Kidney (tissue), 14 donors: ENCODE results near the gene PRPF40A. TPM values are rescaled to one million over a fixed set of nuclear protein-coding genes. Genes with fewer than 3 reads are reported as not detected.
"Not testable (repeated sequence)": the region's sequence is repeated elsewhere in the genome, so short reads cannot be mapped to it uniquely, and the experiment has no call there.

Experiments used
- DNase-seq, 5 donors: peaks; one replicate each; pipeline ENCODE4 v3.0.0-alpha.2; 2013 to 2020
- FAIRE-seq: peaks from 2 replicates; lab custom pipeline; 2012; peaks lifted over from hg19 to GRCh38; lab: Jason Lieb, UNC
- H3K27ac ChIP-seq, 2 donors: one replicate each; pipeline ENCODE4 v1.7.0; 2013; ENCODE audit warnings: low read depth in 2 of 2, low read length in 2 of 2, inconsistent platforms in 1 of 2
- H3K27me3 ChIP-seq: one replicate; pipeline ENCODE4 v1.7.1; 2013; ENCODE audit warnings: low read length, inconsistent platforms; ENCODE audit not compliant: control insufficient read depth, insufficient read depth
- H3K36me3 ChIP-seq, 3 donors: one replicate each; pipeline versions ENCODE4 v1.7.0 to v1.7.1; 2013; ENCODE audit warnings: low read length in 3 of 3, control low read depth in 1 of 3, inconsistent platforms in 1 of 3; ENCODE audit not compliant: insufficient read depth in 3 of 3, control insufficient read depth in 2 of 3
- H3K4me1 ChIP-seq, 3 donors: one replicate each; pipeline versions ENCODE4 v1.7.0 to v1.7.1; 2013; ENCODE audit warnings: low read length in 3 of 3, inconsistent platforms in 1 of 3, low read depth in 1 of 3; ENCODE audit not compliant: control insufficient read depth in 2 of 3, insufficient read depth in 2 of 3
- H3K4me3 ChIP-seq, 3 donors: one replicate each; pipeline versions ENCODE4 v1.7.0 to v1.8.1; 2013; ENCODE audit warnings: low read length in 3 of 3, control low read depth in 1 of 3, inconsistent platforms in 1 of 3
- H3K9ac ChIP-seq, 3 donors: one replicate each; pipeline versions ENCODE4 v1.7.0 to v1.7.1; 2013; ENCODE audit warnings: low read length in 3 of 3, control low read depth in 1 of 3, inconsistent platforms in 1 of 3
- H3K9me3 ChIP-seq, 3 donors: one replicate each; pipeline versions ENCODE4 v1.7.0 to v1.7.1; 2013; ENCODE audit warnings: low read length in 3 of 3, control low read depth in 1 of 3, inconsistent platforms in 1 of 3; ENCODE audit not compliant: control insufficient read depth in 2 of 3, insufficient read depth in 1 of 3
- intact Hi-C: fragments of 100-400 bp; cut with DNase I; formaldehyde crosslinking; loops from one replicate; pipeline ENCODE4 v1.11.1; 2022
- polyA plus RNA-seq: library from polyadenylated mRNA; stranded (reverse); fragments of 350-450 nt; fragmentation: Illumina TruSeq; extraction: RNeasy Lipid Tissue Mini Kit (QIAGEN cat#74804); gene quantifications from one replicate; pipeline ENCODE4 v1.2.3, GENCODE V29; 2014; ENCODE audit warnings: low read depth, low replicate concordance; ENCODE audit not compliant: insufficient read depth
- total RNA-seq: library from RNA; stranded (reverse); fragmentation: NEBNext Ultra II Directional; extraction: Animal tissue kit (Norgen Biotek cat#: 25700); gene quantifications from one replicate; pipeline ENCODE4 v1.2.1, GENCODE V29; 2021
- TF ChIP-seq, protein P1 (sequence below): IDR thresholded peaks from 3 replicates; pipeline ENCODE4 v1.5.1; 2012; ENCODE audit warnings: mild to moderate bottlenecking, moderate library complexity, borderline replicate concordance; ENCODE audit not compliant: insufficient read depth; ENCODE audit errors: extremely low read depth
- donor health status: control.
- donor health status: control.
- donor health status: control.
- donor health status: control.
- donor health status: control.
- donor health status: DM: yes; HTN: yes; CAD: no.
- donor health status: Normal renal cell carcinoma (clear cell type).

PRPF40A gene
- total and polyA plus RNA-seq, 2 donors from 2014 or later, result 20.2 to 82.7 TPM

DNA sequence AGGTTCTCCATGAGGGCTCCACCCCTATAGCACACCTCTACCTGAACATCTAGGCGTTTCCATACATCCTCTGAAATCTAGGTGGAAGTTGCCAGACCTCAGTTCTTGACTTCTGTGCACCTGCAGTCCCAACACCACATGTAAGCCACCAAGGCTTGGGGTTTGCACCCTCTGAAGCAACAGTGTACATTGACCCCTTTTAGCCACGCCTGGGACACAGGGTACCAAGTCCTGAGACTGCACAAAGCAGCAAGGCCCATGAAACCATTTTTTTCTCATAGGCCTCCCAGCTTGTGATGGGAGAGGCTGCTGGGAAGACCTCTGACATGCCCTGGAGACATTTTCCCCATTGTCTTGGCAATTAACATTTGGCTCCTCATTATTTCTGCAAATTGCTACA is 21.2 kb upstream of the PRPF40A start:
- Histone ChIP-seq H3K27ac (no peak overlapping the region), H3K9me3 (no peaks in the 10 kb centered on the region), H3K9ac (no peak overlapping the region), H3K4me3 (no peak overlapping the region), H3K4me1 (no peaks in the 10 kb centered on the region), H3K36me3 (peaks cover 0 to 6% (median 2%) of the 10 kb centered on the region in 3 donors), H3K27me3 (no peaks in the 10 kb centered on the region)
- DNase-seq (no peak), FAIRE-seq (no peak)
- intact Hi-C loops, result no loop called here
- TF ChIP-seq, protein P1, sequence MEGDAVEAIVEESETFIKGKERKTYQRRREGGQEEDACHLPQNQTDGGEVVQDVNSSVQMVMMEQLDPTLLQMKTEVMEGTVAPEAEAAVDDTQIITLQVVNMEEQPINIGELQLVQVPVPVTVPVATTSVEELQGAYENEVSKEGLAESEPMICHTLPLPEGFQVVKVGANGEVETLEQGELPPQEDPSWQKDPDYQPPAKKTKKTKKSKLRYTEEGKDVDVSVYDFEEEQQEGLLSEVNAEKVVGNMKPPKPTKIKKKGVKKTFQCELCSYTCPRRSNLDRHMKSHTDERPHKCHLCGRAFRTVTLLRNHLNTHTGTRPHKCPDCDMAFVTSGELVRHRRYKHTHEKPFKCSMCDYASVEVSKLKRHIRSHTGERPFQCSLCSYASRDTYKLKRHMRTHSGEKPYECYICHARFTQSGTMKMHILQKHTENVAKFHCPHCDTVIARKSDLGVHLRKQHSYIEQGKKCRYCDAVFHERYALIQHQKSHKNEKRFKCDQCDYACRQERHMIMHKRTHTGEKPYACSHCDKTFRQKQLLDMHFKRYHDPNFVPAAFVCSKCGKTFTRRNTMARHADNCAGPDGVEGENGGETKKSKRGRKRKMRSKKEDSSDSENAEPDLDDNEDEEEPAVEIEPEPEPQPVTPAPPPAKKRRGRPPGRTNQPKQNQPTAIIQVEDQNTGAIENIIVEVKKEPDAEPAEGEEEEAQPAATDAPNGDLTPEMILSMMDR, result no peak

DNA sequence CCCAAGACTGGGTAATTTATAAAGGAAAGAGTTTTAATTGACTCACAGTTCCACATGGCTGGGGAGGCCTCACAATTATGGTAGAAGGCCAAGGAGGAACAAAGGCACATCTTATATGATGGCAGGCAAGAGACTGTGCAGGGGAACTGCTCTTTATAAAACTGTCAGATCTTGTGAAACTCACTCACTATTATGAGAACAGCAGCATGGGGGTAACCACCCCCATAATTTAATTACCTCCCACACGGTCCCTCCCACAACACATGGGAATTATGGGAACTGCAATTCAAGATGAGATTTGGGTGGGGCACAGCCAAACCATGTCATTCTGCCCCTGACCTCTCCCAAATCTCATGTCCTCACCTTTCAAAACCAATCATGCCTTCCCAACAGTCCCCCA is 20.2 kb upstream of the PRPF40A start:
- DNase-seq, H3K4me1 ChIP-seq, FAIRE-seq, H3K9me3 ChIP-seq, H3K9ac ChIP-seq, H3K36me3 ChIP-seq, H3K4me3 ChIP-seq, intact Hi-C loops, H3K27me3 ChIP-seq, H3K27ac ChIP-seq: not testable (repeated sequence)

DNA sequence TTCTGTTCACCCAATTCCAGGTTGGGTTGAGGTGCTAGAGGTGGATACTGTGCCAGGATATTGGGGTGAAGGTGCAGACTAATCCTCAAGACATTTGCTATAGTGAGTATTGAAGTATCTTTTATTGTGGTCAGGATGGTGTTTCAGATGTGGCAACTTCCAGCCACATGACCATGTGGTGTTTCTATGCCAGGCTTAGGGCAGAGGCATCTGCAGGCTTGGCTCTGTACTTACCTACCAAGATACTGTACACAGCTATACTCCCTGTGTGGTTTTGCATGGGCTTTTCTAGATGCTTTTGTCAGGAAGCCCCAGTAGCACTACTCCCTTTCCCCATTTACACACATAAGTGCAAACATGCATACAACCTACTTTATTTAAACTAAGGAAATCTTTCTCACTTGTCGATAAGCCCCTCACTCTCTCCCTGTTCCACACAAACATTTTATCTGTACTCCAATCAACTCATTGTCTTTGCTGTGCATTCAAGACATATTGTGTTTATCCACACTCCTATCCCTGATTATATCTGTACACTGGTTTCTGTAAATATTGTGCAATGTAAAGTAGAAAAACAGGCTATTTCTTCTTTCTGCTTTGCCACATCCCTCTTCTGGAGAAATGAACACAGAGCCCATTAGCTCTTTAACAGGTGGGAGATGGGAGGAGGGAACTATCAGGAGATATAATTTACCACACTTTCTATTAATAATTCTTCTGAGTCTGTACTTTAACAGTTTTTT is 13.5 kb upstream of the PRPF40A start:
- Histone ChIP-seq H3K4me3 (no peak overlapping the region), H3K9ac (no peak overlapping the region), H3K27me3 (no peaks in the 10 kb centered on the region), H3K27ac (no peak overlapping the region), H3K36me3 (peaks cover 0 to 3% (median 0%) of the 10 kb centered on the region in 3 donors), H3K4me1 (peaks cover 0 to 2% (median 0%) of the 10 kb centered on the region in 3 donors), H3K9me3 (no peaks in the 10 kb centered on the region)
- TF ChIP-seq, protein P1, result no peak
- intact Hi-C loops, result no loop called here
- DNase-seq (no peak), FAIRE-seq (no peak)

DNA sequence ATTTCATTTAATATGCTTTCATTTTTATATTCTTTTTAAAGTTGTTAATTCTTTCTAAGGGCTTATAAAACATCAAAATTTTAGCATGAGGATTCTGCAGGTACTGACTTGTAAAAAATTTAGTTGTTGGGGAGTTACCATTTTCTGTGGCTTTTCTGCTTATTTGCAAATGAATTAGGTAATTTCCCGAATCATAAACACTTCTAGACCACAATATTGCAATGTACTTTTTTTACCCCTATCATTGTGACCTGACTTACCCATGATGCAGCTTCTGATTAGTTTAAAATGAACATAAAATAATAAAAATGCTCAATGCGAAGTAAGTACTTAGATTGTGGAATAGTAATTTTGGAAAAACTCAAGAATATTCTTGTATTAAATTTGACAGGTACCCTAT is 12.6 kb upstream of the PRPF40A start:
- Histone ChIP-seq H3K9ac (no peak overlapping the region), H3K27ac (no peak overlapping the region), H3K4me3 (no peak overlapping the region), H3K9me3 (no peaks in the 10 kb centered on the region), H3K27me3 (no peaks in the 10 kb centered on the region), H3K4me1 (peaks cover 0 to 2% (median 0%) of the 10 kb centered on the region in 3 donors), H3K36me3 (peaks cover 0 to 3% (median 0%) of the 10 kb centered on the region in 3 donors)
- FAIRE-seq (no peak), DNase-seq (no peak)
- TF ChIP-seq, protein P1, result no peak
- intact Hi-C loops, result no loop called here
